ENCODE measurements around the gene IFRD2.
A peak's percentile ranks its signal among the peaks of the same experiment; 100 is the strongest.
"Not testable (repeated sequence)": the region's sequence is repeated elsewhere in the genome, so short reads cannot be mapped to it uniquely, and the experiment has no call there.

IFRD2 gene

DNA sequence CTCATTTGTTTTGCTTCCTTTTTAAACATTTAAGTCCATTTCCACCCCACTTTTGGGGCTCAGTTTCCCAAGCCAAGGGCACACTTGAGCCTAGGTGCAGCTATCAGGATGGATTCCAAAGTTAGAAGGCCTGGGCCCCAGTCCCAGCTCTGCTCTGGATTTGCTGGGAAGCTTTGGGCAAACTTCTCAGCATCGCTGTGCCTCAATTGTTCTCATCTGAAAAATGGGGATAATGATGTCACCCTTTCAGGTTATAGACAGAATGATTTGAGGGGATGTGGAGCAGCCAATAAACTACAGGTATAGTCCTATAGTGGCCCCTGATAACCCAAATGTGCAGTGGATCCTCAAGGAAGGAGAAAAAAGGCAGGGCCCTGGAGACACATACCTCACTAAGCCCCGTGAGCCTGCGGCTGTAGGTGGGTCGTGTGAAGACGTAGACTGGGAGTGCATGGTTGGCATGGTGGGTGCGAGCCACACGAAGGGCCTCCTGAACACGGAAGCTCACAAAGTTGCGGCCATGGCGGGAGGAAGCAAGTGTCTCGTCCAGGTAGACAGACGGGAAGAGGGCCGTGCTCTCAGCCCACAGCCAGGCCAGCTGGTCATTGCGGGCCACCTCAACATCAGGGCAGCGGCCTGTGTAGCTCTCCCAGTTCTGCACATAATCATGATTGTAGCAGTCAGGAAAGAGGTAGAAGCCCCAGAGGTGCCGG lies 27.1 kb upstream of the IFRD2 start:
- H3K27ac ChIP-seq = peak overlapping the region; percentile 85; the same call in 1 of the 2 replicates
- TF ChIP-seq ZFX (IDR thresholded peaks at IDR 0.05; ENCODE audit: borderline replicate concordance) = no peak
- TF ChIP-seq, protein P1, sequence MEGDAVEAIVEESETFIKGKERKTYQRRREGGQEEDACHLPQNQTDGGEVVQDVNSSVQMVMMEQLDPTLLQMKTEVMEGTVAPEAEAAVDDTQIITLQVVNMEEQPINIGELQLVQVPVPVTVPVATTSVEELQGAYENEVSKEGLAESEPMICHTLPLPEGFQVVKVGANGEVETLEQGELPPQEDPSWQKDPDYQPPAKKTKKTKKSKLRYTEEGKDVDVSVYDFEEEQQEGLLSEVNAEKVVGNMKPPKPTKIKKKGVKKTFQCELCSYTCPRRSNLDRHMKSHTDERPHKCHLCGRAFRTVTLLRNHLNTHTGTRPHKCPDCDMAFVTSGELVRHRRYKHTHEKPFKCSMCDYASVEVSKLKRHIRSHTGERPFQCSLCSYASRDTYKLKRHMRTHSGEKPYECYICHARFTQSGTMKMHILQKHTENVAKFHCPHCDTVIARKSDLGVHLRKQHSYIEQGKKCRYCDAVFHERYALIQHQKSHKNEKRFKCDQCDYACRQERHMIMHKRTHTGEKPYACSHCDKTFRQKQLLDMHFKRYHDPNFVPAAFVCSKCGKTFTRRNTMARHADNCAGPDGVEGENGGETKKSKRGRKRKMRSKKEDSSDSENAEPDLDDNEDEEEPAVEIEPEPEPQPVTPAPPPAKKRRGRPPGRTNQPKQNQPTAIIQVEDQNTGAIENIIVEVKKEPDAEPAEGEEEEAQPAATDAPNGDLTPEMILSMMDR (IDR thresholded peaks at IDR 0.05) = no peak

DNA sequence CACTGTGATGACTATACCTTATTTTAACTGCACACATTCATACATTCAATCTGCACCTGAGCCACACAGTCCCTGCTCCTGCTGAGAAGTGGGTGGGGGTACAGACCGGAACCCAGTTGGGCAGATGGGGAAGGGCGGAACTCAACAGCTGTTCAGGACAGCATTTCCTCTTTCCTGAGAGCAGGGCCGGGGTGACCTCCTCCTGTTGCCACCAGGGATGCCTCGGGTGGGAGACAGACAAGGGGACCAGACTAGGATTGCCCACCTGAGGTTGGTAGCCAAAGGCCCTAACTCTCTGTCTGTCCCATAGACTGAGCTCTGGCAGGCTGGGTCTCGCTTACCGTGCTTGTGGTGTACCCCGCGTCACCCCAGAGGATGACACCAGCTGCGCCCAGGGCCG lies 26.4 kb upstream of the IFRD2 start:
- no peak overlapping the region for H3K27ac ChIP-seq
- TF ChIP-seq, protein P1 (IDR thresholded peaks at IDR 0.05) = no peak
- no peak for TF ChIP-seq ZFX (IDR thresholded peaks at IDR 0.05; ENCODE audit: borderline replicate concordance)

DNA sequence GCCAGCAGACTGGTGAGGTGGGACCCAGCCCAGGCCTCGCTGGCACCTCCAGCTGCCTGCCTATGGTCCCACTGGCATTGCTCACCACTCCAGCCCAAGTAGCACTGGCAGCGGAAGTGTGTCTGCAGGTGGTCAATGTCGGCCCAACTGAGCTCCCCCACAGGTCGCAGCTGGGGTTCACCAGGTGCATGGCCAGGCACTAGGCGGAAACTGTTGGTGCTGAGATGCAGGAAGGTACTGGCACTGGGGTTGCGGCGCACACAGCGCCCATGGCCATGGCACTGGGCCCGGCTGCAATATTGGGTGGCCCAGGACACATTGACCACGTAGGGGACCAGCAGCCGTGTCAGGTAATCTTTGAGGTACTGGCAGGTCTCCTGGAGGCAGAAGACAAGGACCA lies 25.9 kb upstream of the IFRD2 start:
- no peak for TF ChIP-seq ZFX (IDR thresholded peaks at IDR 0.05; ENCODE audit: borderline replicate concordance)
- TF ChIP-seq, protein P1 (IDR thresholded peaks at IDR 0.05) = no peak
- no peak overlapping the region for H3K27ac ChIP-seq

DNA sequence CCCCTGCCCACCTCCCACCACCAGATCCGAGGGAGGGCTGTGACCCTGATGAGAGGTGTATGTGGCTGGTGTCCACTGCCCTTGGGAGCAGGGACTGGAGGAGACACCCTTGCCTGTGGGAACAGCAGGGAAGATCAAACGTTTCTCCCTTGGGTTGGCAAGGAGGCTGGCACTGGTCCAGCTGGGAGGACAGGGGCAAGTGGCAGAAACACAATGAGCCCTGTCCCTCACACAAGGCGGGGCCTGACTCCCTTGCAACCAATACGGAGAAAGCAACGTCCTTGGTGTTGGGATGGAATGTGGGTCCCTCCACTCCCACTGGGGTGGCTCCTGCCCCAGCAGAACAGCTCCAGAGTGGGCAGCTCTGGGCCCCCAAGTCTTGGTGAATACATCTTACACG lies 25.1 kb upstream of the IFRD2 start:
- no peak overlapping the region for H3K27ac ChIP-seq
- TF ChIP-seq ZFX (IDR thresholded peaks at IDR 0.05; ENCODE audit: borderline replicate concordance) = no peak
- TF ChIP-seq, protein P1 (IDR thresholded peaks at IDR 0.05) = no peak

GRCh38 chr3:50316657-50317242 lies 24.5 kb upstream of the IFRD2 start:
- H3K27ac ChIP-seq = no peak overlapping the region
- TF ChIP-seq, protein P1 (IDR thresholded peaks at IDR 0.05) = no peak
- no peak for TF ChIP-seq ZFX (IDR thresholded peaks at IDR 0.05; ENCODE audit: borderline replicate concordance)

DNA sequence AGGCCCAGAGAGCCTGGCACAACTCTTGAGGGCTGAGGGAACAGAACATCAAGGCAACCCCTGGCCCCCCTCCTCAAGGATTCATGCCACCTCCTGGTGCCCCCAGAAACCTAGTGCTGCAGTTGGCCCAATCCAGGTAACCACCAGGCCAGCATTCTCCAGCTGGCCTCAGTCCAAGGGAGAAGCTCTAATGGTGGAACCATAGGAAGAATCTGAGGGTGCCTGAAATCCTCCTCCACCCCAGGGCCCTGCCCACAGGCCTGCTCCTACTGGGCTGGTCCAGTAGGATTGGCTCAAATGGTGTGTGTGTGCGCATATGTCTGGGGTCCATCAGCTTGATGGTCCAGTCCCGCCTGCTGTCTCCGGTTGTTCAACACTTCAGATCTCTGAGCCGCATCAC lies 22.6 kb upstream of the IFRD2 start:
- H3K27ac ChIP-seq = 0 out of 2 replicates have a peak overlapping the region, but pooled peaks have one; percentile 13
- no peak for TF ChIP-seq ZFX (IDR thresholded peaks at IDR 0.05; ENCODE audit: borderline replicate concordance)
- TF ChIP-seq, protein P1 (IDR thresholded peaks at IDR 0.05) = no peak

DNA sequence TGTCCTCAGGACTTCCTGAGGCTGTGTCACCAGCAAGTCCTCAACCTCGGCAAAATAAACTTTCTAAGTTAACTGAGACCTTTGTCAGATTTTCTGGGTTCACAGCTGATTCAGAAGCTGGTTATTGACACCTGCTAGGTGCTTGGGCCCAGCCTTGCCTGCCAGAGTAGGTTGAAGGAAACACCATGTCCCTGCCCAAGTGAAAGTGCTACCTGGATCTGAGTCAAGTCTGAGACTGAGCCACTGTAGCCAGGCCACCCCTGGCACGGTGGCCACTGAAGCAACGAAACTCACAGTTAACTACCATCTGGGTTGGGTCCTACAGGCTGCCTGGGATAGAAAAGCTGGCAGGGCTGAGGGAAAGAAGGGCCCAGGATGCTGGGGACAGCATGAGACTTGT lies 22.1 kb upstream of the IFRD2 start:
- 0 out of 2 replicates have a peak overlapping the region, but pooled peaks have one; percentile 13 for H3K27ac ChIP-seq
- TF ChIP-seq, protein P1 (IDR thresholded peaks at IDR 0.05) = no peak
- TF ChIP-seq ZFX (IDR thresholded peaks at IDR 0.05; ENCODE audit: borderline replicate concordance) = no peak

DNA sequence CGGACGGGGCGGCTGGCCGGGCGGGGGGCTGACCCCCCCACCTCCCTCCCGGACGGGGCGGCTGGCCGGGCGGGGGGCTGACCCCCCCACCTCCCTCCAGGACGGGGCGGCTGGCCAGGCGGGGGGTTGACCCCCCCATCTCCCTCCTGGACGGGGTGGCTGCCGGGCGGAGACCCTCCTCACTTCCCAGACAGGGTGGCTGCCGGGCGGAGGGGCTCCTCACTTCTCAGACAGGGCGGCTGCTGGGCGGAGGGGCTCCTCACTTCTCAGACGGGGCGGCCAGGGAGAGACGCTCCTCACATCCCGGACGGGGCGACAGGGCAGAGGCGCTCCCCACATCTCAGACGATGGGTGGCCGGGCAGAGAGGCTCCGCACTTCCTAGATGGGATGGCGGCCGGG lies 19.8 kb upstream of the IFRD2 start:
- not testable (repeated sequence) for H3K27ac ChIP-seq

Measured in 22Rv1 (cell line).